A549 (cell line): ENCODE measurements around the gene ALDH7A1. TPM values are rescaled to one million over a fixed set of nuclear protein-coding genes. Genes with fewer than 3 reads are reported as not detected.

Source experiments
- ATAC-seq, 2 experiments: fragments of 200-7000 bp in 1 of 2; fragments of >200 bp in 1 of 2; cut with Nextera tagmentation in 1 of 2; cut with Tn5 transposase in 1 of 2; 3 replicates each; pipeline versions ENCODE4 v1.8.0 to v1.9.1; 2018 to 2020; ENCODE audit warnings: mild to moderate bottlenecking in 1 of 2, moderate library complexity in 1 of 2
- CTCF ChIA-PET: fragments of 300-600 bp; sonication (Branson Sonifier 250); formaldehyde crosslinking; extraction: SDS; loops from one replicate; lab custom pipeline; 2021; ENCODE audit warnings: antibody characterized with exemption, inconsistent platforms; lab: Yijun Ruan, JAX
- POLR2A ChIA-PET: fragments of 350-600 bp; formaldehyde crosslinking; extraction: SDS; loops from one replicate; lab custom pipeline; 2021; ENCODE audit warnings: antibody characterized with exemption, inconsistent platforms; lab: Yijun Ruan, JAX
- DNase-seq, 2 experiments: peaks; one replicate each; pipeline versions ENCODE4 v3.0.0 to v3.0.0-alpha.2; 2011 to 2016; ENCODE audit warnings: low read depth in 1 of 2, low spot score in 1 of 2
- FAIRE-seq: peaks from 2 replicates; lab custom pipeline; 2011; peaks lifted over from hg19 to GRCh38; lab: Jason Lieb, UNC
- H3K27ac ChIP-seq, 2 experiments: fragments of >200 bp; sonication (Bioruptor Twin); formaldehyde crosslinking; 3 replicates each; pipeline ENCODE4 v1.5.1; 2016 to 2017
- H3K4me1 ChIP-seq: fragments of >200 bp; sonication (Bioruptor Twin); formaldehyde crosslinking; 3 replicates; pipeline ENCODE4 v1.6.1; 2016
- H3K4me2 ChIP-seq: fragments of >200 bp; sonication (Bioruptor Twin); formaldehyde crosslinking; 3 replicates; pipeline ENCODE4 v1.6.1; 2016
- H3K4me3 ChIP-seq: fragments of >200 bp; sonication (Bioruptor Twin); formaldehyde crosslinking; 3 replicates; pipeline ENCODE4 v1.5.1; 2016
- H3K9me3 ChIP-seq: fragments of >200 bp; sonication (Bioruptor Twin); formaldehyde crosslinking; 3 replicates; pipeline ENCODE4 v1.6.1; 2016
- CBX2 ChIP-seq: fragments of 200-600 bp; sonication (generic); IDR thresholded peaks from 2 replicates; pipeline ENCODE4 v1.6.1; 2016; ENCODE audit warnings: low read depth, mild to moderate bottlenecking, borderline replicate concordance
- CEBPB ChIP-seq, 2 experiments: fragments of >200 bp in 1 of 2; sonication (Bioruptor Twin) in 1 of 2; formaldehyde crosslinking in 1 of 2; IDR thresholded peaks; 2 replicates each; pipeline ENCODE4 v1.6.1; 2012 to 2016
- CHD4 ChIP-seq: fragments of 200-600 bp; sonication (generic); IDR thresholded peaks from 2 replicates; pipeline ENCODE4 v1.6.1; 2016; ENCODE audit warnings: antibody characterized with exemption, mild to moderate bottlenecking, borderline replicate concordance
- EHF ChIP-seq: fragments of 250-450 bp; sonication (Bioruptor Pico); IDR thresholded peaks from 2 replicates; pipeline ENCODE4 v1.5.0; 2020; ENCODE audit warnings: mild to moderate bottlenecking
- EHMT2 ChIP-seq: fragments of 200-600 bp; sonication (generic); IDR thresholded peaks from 2 replicates; pipeline ENCODE4 v1.6.1; 2016; ENCODE audit warnings: antibody characterized with exemption, low read depth, mild to moderate bottlenecking, moderate library complexity
- FOSB ChIP-seq: fragments of 250-450 bp; sonication (Bioruptor Pico); IDR thresholded peaks from 2 replicates; pipeline ENCODE4 v1.5.0; 2020; ENCODE audit warnings: mild to moderate bottlenecking, moderate library complexity
- FOSL2 ChIP-seq, 2 experiments: fragments of 450-650 bp in 1 of 2; fragments of >200 bp in 1 of 2; sonication (Bioruptor Twin) in 1 of 2; formaldehyde crosslinking; IDR thresholded peaks; 2 replicates each; pipeline versions ENCODE4 v1.5.0 to v1.6.1; 2016 to 2020; ENCODE audit warnings: mild to moderate bottlenecking in 1 of 2, moderate library complexity in 1 of 2
- GATA3 ChIP-seq: IDR thresholded peaks from 2 replicates; pipeline ENCODE4 v1.6.1; 2012; ENCODE audit warnings: borderline replicate concordance
- HDAC2 ChIP-seq: fragments of 200-600 bp; sonication (generic); IDR thresholded peaks from 2 replicates; pipeline ENCODE4 v1.6.1; 2016
- HOXA7 ChIP-seq: fragments of 250-450 bp; sonication (Bioruptor Pico); IDR thresholded peaks from 2 replicates; pipeline ENCODE4 v1.5.0; 2020; ENCODE audit warnings: mild to moderate bottlenecking, moderate library complexity
- HOXB13 ChIP-seq: fragments of 250-450 bp; sonication (Bioruptor Pico); IDR thresholded peaks from 2 replicates; pipeline ENCODE4 v1.5.0; 2020; ENCODE audit warnings: low read depth, mild to moderate bottlenecking, moderate library complexity
- JUNB ChIP-seq: fragments of >200 bp; sonication (Bioruptor Twin); formaldehyde crosslinking; IDR thresholded peaks from 2 replicates; pipeline ENCODE4 v1.6.1; 2016
- KDM1A ChIP-seq: fragments of 200-600 bp; sonication (generic); IDR thresholded peaks from 2 replicates; pipeline ENCODE4 v1.6.1; 2016; ENCODE audit warnings: low read depth, mild to moderate bottlenecking
- NPAS2 ChIP-seq: fragments of 250-450 bp; sonication (Bioruptor Pico); IDR thresholded peaks from 2 replicates; pipeline ENCODE4 v1.8.0; 2022; ENCODE audit warnings: mild to moderate bottlenecking, moderate library complexity, borderline replicate concordance
- PHF8 ChIP-seq: fragments of 200-600 bp; sonication (generic); IDR thresholded peaks from 2 replicates; pipeline ENCODE4 v1.6.1; 2016; ENCODE audit warnings: low read depth, mild to moderate bottlenecking, antibody characterized with exemption, moderate library complexity, borderline replicate concordance
- POLR2A ChIP-seq: IDR thresholded peaks from 2 replicates; pipeline ENCODE4 v1.6.1; 2012; ENCODE audit warnings: mild to moderate bottlenecking, low read length
- RAD21 ChIP-seq, 2 experiments: fragments of >200 bp in 1 of 2; sonication (Bioruptor Twin) in 1 of 2; formaldehyde crosslinking in 1 of 2; IDR thresholded peaks in 1 of 2; conservative IDR thresholded peaks in 1 of 2; 2 replicates in 1 of 2; 3 replicates in 1 of 2; pipeline ENCODE4 v1.6.1; 2012 to 2018; ENCODE audit warnings: inconsistent platforms in 1 of 2
- RFX5 ChIP-seq: fragments of 450-650 bp; IDR thresholded peaks from 2 replicates; pipeline ENCODE4 v1.7.1; 2014; ENCODE audit warnings: antibody characterized with exemption, mild to moderate bottlenecking, moderate library complexity
- SMC3 ChIP-seq: fragments of >200 bp; sonication (Bioruptor Twin); formaldehyde crosslinking; IDR thresholded peaks from 3 replicates; pipeline ENCODE4 v1.6.1; 2018; ENCODE audit warnings: inconsistent platforms
- ZC3H11A ChIP-seq: fragments of 450-650 bp; IDR thresholded peaks from 2 replicates; pipeline ENCODE4 v1.6.1; 2014; ENCODE audit warnings: antibody characterized with exemption, mild to moderate bottlenecking
- ZNF302 ChIP-seq: fragments of 250-450 bp; sonication (Bioruptor Pico); IDR thresholded peaks from 2 replicates; pipeline ENCODE4 v1.9.0; 2021; ENCODE audit warnings: inconsistent platforms, mild to moderate bottlenecking, moderate library complexity
- WGBS: methylation state at CpG from one replicate; pipeline ENCODE4 v1.1.6; 2017; ENCODE audit errors: missing lambda C conversion rate; 5-methylcytosine and 5-hydroxymethylcytosine counted together
- polyA plus RNA-seq, 4 experiments: library from polyadenylated mRNA; depleted of rRNA in 3 of 4; stranded (reverse); fragments of >200 nt; fragmentation: RNase III in 1 of 4; extraction: RNeasy Plus Mini Kit Qiagen cat#74134 plus additional on column Dnase treatment in 1 of 4; gene quantifications; 2 replicates in 3 of 4; 3 replicates in 1 of 4; pipeline ENCODE4 v1.2.3, GENCODE V29; 2011 to 2017
- TF ChIP-seq, protein P1 (sequence below): fragments of 450-650 bp; IDR thresholded peaks from 2 replicates; pipeline ENCODE4 v1.6.1; 2014; ENCODE audit warnings: antibody characterized with exemption
- TF ChIP-seq, protein P2 (sequence below): fragments of 250-450 bp; sonication (Bioruptor Pico); IDR thresholded peaks from 2 replicates; pipeline ENCODE4 v1.5.0; 2020; ENCODE audit warnings: low read depth, mild to moderate bottlenecking, moderate library complexity
- TF ChIP-seq, protein P3 (sequence below): fragments of >200 bp; sonication (Bioruptor Twin); formaldehyde crosslinking; IDR thresholded peaks from 3 replicates; pipeline ENCODE4 v1.5.1; 2016
- TF ChIP-seq, protein P4 (sequence below): fragments of 150-350 bp; IDR thresholded peaks from 2 replicates; pipeline ENCODE4 v1.6.1; 2014; ENCODE audit warnings: low read depth, mild to moderate bottlenecking, low read length
- TF ChIP-seq, protein P5 (sequence below): fragments of >200 bp; sonication (Bioruptor Twin); formaldehyde crosslinking; IDR thresholded peaks from 2 replicates; pipeline ENCODE4 v1.6.1; 2016

ALDH7A1 gene
- polyA plus RNA-seq, 2 of the 4 experiments (the other 2 are of a cell fraction), result 72.4 to 99.2 TPM

- no peak for ATAC-seq
Measured at GRCh38 chr5:126514131-126514557, 80.9 kb downstream of the ALDH7A1 start.

DNA sequence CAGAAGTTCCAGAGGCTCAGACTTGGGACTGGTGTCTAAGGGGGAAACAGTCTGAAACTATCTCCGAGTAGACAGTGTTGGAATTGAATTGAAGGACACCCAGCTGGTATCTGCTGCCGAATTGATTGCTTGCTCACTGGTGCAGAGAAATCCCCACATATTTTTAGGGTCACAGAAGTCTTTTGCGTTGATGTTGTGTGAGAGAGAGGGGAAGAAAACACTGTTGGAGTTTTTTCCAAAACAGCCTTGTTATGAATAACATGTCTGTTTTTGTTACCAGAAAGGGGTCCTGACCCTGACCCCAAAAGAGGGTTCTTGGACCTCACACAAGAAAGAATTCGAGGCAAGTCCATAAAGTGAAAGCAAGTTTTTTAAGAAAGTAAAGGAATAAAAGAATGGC lies 81.3 kb downstream of the ALDH7A1 start:
- 50% methylated on average over 4 of the region's 4 CpGs for WGBS
- TF ChIP-seq PHF8, result no peak
- no peak for TF ChIP-seq RAD21 (conservative IDR thresholded peaks at IDR 0.05 in 1 of 2, IDR thresholded peaks at IDR 0.05 in 1 of 2)
- TF ChIP-seq ZC3H11A, result no peak
- no peak for TF ChIP-seq KDM1A
- no peak for TF ChIP-seq GATA3
- TF ChIP-seq RFX5, result no peak
- TF ChIP-seq SMC3, result no peak
- TF ChIP-seq CHD4, result no peak
- no peak for TF ChIP-seq CBX2
- TF ChIP-seq, protein P1, sequence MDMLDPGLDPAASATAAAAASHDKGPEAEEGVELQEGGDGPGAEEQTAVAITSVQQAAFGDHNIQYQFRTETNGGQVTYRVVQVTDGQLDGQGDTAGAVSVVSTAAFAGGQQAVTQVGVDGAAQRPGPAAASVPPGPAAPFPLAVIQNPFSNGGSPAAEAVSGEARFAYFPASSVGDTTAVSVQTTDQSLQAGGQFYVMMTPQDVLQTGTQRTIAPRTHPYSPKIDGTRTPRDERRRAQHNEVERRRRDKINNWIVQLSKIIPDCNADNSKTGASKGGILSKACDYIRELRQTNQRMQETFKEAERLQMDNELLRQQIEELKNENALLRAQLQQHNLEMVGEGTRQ, result no peak
- no peak for TF ChIP-seq HDAC2
- TF ChIP-seq, protein P2, sequence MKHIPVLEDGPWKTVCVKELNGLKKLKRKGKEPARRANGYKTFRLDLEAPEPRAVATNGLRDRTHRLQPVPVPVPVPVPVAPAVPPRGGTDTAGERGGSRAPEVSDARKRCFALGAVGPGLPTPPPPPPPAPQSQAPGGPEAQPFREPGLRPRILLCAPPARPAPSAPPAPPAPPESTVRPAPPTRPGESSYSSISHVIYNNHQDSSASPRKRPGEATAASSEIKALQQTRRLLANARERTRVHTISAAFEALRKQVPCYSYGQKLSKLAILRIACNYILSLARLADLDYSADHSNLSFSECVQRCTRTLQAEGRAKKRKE (CRISPR knock-in tag), result no peak
- TF ChIP-seq, protein P3, sequence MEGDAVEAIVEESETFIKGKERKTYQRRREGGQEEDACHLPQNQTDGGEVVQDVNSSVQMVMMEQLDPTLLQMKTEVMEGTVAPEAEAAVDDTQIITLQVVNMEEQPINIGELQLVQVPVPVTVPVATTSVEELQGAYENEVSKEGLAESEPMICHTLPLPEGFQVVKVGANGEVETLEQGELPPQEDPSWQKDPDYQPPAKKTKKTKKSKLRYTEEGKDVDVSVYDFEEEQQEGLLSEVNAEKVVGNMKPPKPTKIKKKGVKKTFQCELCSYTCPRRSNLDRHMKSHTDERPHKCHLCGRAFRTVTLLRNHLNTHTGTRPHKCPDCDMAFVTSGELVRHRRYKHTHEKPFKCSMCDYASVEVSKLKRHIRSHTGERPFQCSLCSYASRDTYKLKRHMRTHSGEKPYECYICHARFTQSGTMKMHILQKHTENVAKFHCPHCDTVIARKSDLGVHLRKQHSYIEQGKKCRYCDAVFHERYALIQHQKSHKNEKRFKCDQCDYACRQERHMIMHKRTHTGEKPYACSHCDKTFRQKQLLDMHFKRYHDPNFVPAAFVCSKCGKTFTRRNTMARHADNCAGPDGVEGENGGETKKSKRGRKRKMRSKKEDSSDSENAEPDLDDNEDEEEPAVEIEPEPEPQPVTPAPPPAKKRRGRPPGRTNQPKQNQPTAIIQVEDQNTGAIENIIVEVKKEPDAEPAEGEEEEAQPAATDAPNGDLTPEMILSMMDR, result no peak
- no peak for FAIRE-seq
- POLR2A ChIA-PET, result no interaction called here
- Histone ChIP-seq H3K4me2 (no peak overlapping the region), H3K4me3 (no peak overlapping the region), H3K4me1 (no peaks in the 10 kb centered on the region), H3K9me3 (no peaks in the 10 kb centered on the region; the same call in 2 of the 3 replicates), H3K27ac (no peak overlapping the region)
- CTCF ChIA-PET, result no interaction called here
- no peak for DNase-seq
- no peak for ATAC-seq

More at GRCh38 chr5:126514131-126514557, 80.9 kb downstream of the ALDH7A1 start:
- Histone ChIP-seq H3K4me3 (no peak overlapping the region), H3K4me2 (no peak overlapping the region), H3K4me1 (no peaks in the 10 kb centered on the region), H3K9me3 (no peaks in the 10 kb centered on the region; the same call in 2 of the 3 replicates), H3K27ac (no peak overlapping the region)
- no peak for DNase-seq
- FAIRE-seq, result no peak
- TF ChIP-seq FOSL2 (IDR thresholded peaks at IDR 0.05), result no peak
- TF ChIP-seq FOSL2 (CRISPR knock-in tag; IDR thresholded peaks at IDR 0.05), result no peak
- TF ChIP-seq POLR2A, result no peak
- no peak for TF ChIP-seq ZC3H11A
- no peak for TF ChIP-seq JUNB
- no peak for TF ChIP-seq EHF (CRISPR knock-in tag)
- TF ChIP-seq HOXA7 (CRISPR knock-in tag), result no peak
- TF ChIP-seq FOSB (CRISPR knock-in tag), result no peak
- no peak for TF ChIP-seq HOXB13
- TF ChIP-seq CEBPB (IDR thresholded peaks at IDR 0.05), result no peak
- 48% methylated on average over 4 of the region's 4 CpGs for WGBS
- ChIA-PET POLR2A (no interaction called here), CTCF (interaction anchor here (1.0 to 1.4 kb wide), 2 partner anchors 14 to 25 kb away, joined by 4 read pairs; no protein-coding TSS in a partner anchor)

- no peaks in the 10 kb centered on the region; the same call in 2 of the 3 replicates for H3K9me3 ChIP-seq
- no peaks in the 10 kb centered on the region for H3K4me1 ChIP-seq
- ChIA-PET CTCF (interaction anchor here (1.9 kb wide), 1 partner anchor 13 kb away, joined by 5 read pairs; no protein-coding TSS in a partner anchor), POLR2A (no interaction called here)
- no peak for DNase-seq
- WGBS, result 38% methylated on average over 2 of the region's 2 CpGs
- H3K27ac ChIP-seq, result no peak overlapping the region
- no peak for FAIRE-seq
- H3K4me3 ChIP-seq, result no peak overlapping the region
- H3K4me2 ChIP-seq, result no peak overlapping the region
- TF ChIP-seq, protein P4, sequence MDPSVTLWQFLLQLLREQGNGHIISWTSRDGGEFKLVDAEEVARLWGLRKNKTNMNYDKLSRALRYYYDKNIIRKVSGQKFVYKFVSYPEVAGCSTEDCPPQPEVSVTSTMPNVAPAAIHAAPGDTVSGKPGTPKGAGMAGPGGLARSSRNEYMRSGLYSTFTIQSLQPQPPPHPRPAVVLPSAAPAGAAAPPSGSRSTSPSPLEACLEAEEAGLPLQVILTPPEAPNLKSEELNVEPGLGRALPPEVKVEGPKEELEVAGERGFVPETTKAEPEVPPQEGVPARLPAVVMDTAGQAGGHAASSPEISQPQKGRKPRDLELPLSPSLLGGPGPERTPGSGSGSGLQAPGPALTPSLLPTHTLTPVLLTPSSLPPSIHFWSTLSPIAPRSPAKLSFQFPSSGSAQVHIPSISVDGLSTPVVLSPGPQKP, result no peak
- no peak for TF ChIP-seq HDAC2
- no peak for TF ChIP-seq EHMT2
- no peak for TF ChIP-seq ZNF302 (CRISPR knock-in tag)
- TF ChIP-seq, protein P5, sequence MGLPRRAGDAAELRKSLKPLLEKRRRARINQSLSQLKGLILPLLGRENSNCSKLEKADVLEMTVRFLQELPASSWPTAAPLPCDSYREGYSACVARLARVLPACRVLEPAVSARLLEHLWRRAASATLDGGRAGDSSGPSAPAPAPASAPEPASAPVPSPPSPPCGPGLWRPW, result no peak
- TF ChIP-seq CBX2, result no peak
- no peak for TF ChIP-seq NPAS2 (CRISPR knock-in tag)
- ATAC-seq, result no peak
Measured at GRCh38 chr5:126513302-126513701, 81.7 kb downstream of the ALDH7A1 start.
